Fibroblast of lung (primary cell): ENCODE measurements around the gene RBMX. TPM values are rescaled to one million over a fixed set of nuclear protein-coding genes. Genes with fewer than 3 reads are reported as not detected.
"Not testable (repeated sequence)": the region's sequence is repeated elsewhere in the genome, so short reads cannot be mapped to it uniquely, and the experiment has no call there.

Experiments
- DNase-seq, 2 donors: peaks; one replicate each; pipeline versions ENCODE4 v3.0.0 to v3.0.0-alpha.2; 2010; ENCODE audit warnings: low read depth in 2 of 2
- H2AFZ ChIP-seq: 2 replicates; pipeline ENCODE4 v1.5.1; 2012; ENCODE audit warnings: low read length, control low read depth, inconsistent platforms
- H3K27ac ChIP-seq: 2 replicates; pipeline ENCODE4 v1.5.1; 2011; ENCODE audit warnings: low read length, control low read depth; ENCODE audit not compliant: insufficient read depth
- H3K27me3 ChIP-seq: 2 replicates; pipeline ENCODE4 v1.5.1; 2011; ENCODE audit warnings: mild to moderate bottlenecking, low read length; ENCODE audit not compliant: control insufficient read depth, insufficient read depth
- H3K36me3 ChIP-seq: 2 replicates; pipeline ENCODE4 v1.5.1; 2011; ENCODE audit warnings: low read length; ENCODE audit not compliant: control insufficient read depth, insufficient read depth
- H3K4me1 ChIP-seq: 2 replicates; pipeline ENCODE4 v1.5.1; 2011; ENCODE audit warnings: low read length; ENCODE audit not compliant: control insufficient read depth, insufficient read depth; ENCODE audit errors: extremely low read depth
- H3K4me2 ChIP-seq: 2 replicates; pipeline ENCODE4 v1.5.1; 2011; ENCODE audit warnings: low read length, control low read depth; ENCODE audit not compliant: insufficient read depth; ENCODE audit errors: extremely low read depth
- H3K4me3 ChIP-seq, 4 experiments: fragments of 200-600 bp in 1 of 4; sonication (generic) in 1 of 4; replicated peaks in 1 of 4; 2 replicates each; pipeline ENCODE4 v1.5.1; 2011 to 2016; ENCODE audit warnings: low read length in 4 of 4, low read depth in 3 of 4, mild to moderate bottlenecking in 3 of 4, control low read depth in 2 of 4, inconsistent platforms in 1 of 4, mixed read lengths in 1 of 4; ENCODE audit not compliant: insufficient read depth in 1 of 4; ENCODE audit errors: control extremely low read depth in 1 of 4
- H3K79me2 ChIP-seq: 2 replicates; pipeline ENCODE4 v1.5.1; 2012; ENCODE audit warnings: mild to moderate bottlenecking, low read length, inconsistent platforms; ENCODE audit not compliant: control insufficient read depth, insufficient read depth
- H3K9ac ChIP-seq: 2 replicates; pipeline ENCODE4 v1.5.1; 2011; ENCODE audit warnings: mild to moderate bottlenecking, low read length, control low read depth; ENCODE audit not compliant: insufficient read depth
- H3K9me3 ChIP-seq: 2 replicates; pipeline ENCODE4 v1.5.1; 2012; ENCODE audit warnings: low read depth, low read length; ENCODE audit not compliant: control insufficient read depth, insufficient read depth
- H4K20me1 ChIP-seq: 2 replicates; pipeline ENCODE4 v1.5.1; 2011; ENCODE audit warnings: low read length; ENCODE audit not compliant: control insufficient read depth, insufficient read depth; ENCODE audit errors: extremely low read depth
- EZH2 ChIP-seq: IDR thresholded peaks from 2 replicates; pipeline ENCODE4 v1.5.1; 2012; ENCODE audit warnings: low read length, control low read depth, mild to moderate bottlenecking; ENCODE audit errors: missing control alignments
- polyA plus RNA-seq, 2 donors: library from polyadenylated mRNA; depleted of rRNA in 1 of 2; stranded (reverse) in 1 of 2; unstranded in 1 of 2; fragments of >200 nt; gene quantifications; 2 replicates each; pipeline ENCODE4 v1.2.1, GENCODE V29; 2011 to 2012; ENCODE audit warnings: missing spikeins in 1 of 2
- total RNA-seq: library from RNA; depleted of rRNA; stranded (reverse); fragments of >200 nt; gene quantifications from 2 replicates; pipeline ENCODE4 v1.2.1, GENCODE V29; 2014
- TF ChIP-seq, protein P1 (sequence below), 2 donors: IDR thresholded peaks in 1 of 2; conservative IDR thresholded peaks in 1 of 2; 1 replicate in 1 of 2; 2 replicates in 1 of 2; pipeline ENCODE4 v1.5.1; 2011 to 2012; ENCODE audit warnings: low read length in 2 of 2, control low read depth in 1 of 2, inconsistent platforms in 1 of 2, low read depth in 1 of 2, mild to moderate bottlenecking in 1 of 2

The RBMX gene
- total and polyA plus RNA-seq, 2 donors (not counting 1 experiment from before 2014, with no cell fraction given), result 139 to 159 TPM

- H3K9ac ChIP-seq, result no peak overlapping the region
- no peaks in the 10 kb centered on the region for H3K9me3 ChIP-seq
- H3K27me3 ChIP-seq, result no peaks in the 10 kb centered on the region
- H3K27ac ChIP-seq, result no peak overlapping the region
- no peak overlapping the region for H3K4me2 ChIP-seq
- no peak for TF ChIP-seq EZH2
- TF ChIP-seq, protein P1, sequence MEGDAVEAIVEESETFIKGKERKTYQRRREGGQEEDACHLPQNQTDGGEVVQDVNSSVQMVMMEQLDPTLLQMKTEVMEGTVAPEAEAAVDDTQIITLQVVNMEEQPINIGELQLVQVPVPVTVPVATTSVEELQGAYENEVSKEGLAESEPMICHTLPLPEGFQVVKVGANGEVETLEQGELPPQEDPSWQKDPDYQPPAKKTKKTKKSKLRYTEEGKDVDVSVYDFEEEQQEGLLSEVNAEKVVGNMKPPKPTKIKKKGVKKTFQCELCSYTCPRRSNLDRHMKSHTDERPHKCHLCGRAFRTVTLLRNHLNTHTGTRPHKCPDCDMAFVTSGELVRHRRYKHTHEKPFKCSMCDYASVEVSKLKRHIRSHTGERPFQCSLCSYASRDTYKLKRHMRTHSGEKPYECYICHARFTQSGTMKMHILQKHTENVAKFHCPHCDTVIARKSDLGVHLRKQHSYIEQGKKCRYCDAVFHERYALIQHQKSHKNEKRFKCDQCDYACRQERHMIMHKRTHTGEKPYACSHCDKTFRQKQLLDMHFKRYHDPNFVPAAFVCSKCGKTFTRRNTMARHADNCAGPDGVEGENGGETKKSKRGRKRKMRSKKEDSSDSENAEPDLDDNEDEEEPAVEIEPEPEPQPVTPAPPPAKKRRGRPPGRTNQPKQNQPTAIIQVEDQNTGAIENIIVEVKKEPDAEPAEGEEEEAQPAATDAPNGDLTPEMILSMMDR (conservative IDR thresholded peaks at IDR 0.05 in 1 of 2, IDR thresholded peaks at IDR 0.05 in 1 of 2; ENCODE audit: low read depth in 1 of 2, low read length in 2 of 2), result no peak
- no peaks in the 10 kb centered on the region for H4K20me1 ChIP-seq
- no peak overlapping the region for H3K4me3 ChIP-seq
- H3K4me1 ChIP-seq, result no peaks in the 10 kb centered on the region
- DNase-seq, result no peak
- no peaks in the 10 kb centered on the region for H3K79me2 ChIP-seq
- H3K36me3 ChIP-seq, result no peaks in the 10 kb centered on the region
- H2AFZ ChIP-seq, result no peak overlapping the region
Measured at GRCh38 chrX:136892412-136892811, 11.9 kb upstream of the RBMX start.

DNA sequence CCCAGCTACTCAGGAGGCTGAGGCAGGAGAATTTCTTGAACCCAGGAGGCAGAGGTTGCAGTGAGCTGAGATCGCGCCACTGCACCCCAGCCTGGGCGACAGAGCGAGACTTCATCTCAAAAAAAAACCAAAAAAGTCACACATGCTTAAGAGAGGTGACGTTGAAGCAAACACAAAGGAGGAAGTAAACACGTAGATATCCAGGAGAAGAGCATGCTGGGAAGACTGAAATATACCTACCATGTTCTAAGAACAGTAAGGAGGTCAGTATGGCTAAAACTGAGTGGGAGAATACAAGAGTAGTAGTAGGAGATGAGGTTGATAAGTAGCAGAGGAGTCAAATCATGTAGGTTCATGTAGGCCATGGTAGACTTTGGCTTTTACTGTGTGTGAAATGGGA, 10.1 kb upstream of the RBMX start:
- DNase-seq, H4K20me1 ChIP-seq, H3K79me2 ChIP-seq, H3K4me3 ChIP-seq, H3K9ac ChIP-seq, H3K27ac ChIP-seq, H3K9me3 ChIP-seq, H3K4me1 ChIP-seq, H3K27me3 ChIP-seq, H3K4me2 ChIP-seq, H3K36me3 ChIP-seq, H2AFZ ChIP-seq: not testable (repeated sequence)

GRCh38 chrX:136889269-136889668, 8.7 kb upstream of the RBMX start:
- H3K4me3 ChIP-seq, result no peak overlapping the region
- no peaks in the 10 kb centered on the region for H3K79me2 ChIP-seq
- H3K27ac ChIP-seq, result no peak overlapping the region
- no peak overlapping the region for H3K4me2 ChIP-seq
- no peak overlapping the region for H3K9ac ChIP-seq
- TF ChIP-seq, protein P1 (conservative IDR thresholded peaks at IDR 0.05 in 1 of 2, IDR thresholded peaks at IDR 0.05 in 1 of 2; ENCODE audit: low read depth in 1 of 2, low read length in 2 of 2), result no peak
- no peak for TF ChIP-seq EZH2
- H3K4me1 ChIP-seq, result no peaks in the 10 kb centered on the region
- H3K9me3 ChIP-seq, result no peaks in the 10 kb centered on the region
- no peak overlapping the region for H2AFZ ChIP-seq
- DNase-seq, result no peak
- no peaks in the 10 kb centered on the region for H3K36me3 ChIP-seq
- no peaks in the 10 kb centered on the region for H3K27me3 ChIP-seq
- no peaks in the 10 kb centered on the region for H4K20me1 ChIP-seq
